Epidermal melanocyte (primary cell): Measurements from ENCODE around the gene ERICH6B.
A peak's percentile ranks its signal among the peaks of the same experiment; 100 is the strongest.

Experiments used
- DNase-seq: peaks from one replicate; pipeline ENCODE4 v3.0.0; 2011; ENCODE audit warnings: low spot score; ENCODE audit not compliant: insufficient read length

ERICH6B gene

DNA sequence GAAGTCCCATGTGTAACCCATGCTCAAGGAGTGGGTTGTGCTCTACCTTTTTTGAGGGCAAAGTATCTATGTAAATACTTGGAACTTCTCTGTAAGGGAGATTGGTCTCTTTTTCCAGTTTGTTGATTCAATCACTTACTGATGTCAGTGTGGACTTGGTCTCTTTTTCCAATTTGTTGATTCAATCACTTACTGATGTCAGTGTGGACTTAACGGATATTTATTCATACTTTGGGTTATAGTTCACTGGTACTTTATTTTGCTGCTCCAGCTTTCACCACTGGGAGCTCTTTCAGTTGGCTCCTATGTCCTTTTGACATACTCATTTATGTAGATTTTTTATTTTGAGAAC lies 114.4 kb downstream of the ERICH6B start:
- no peak for DNase-seq

DNA sequence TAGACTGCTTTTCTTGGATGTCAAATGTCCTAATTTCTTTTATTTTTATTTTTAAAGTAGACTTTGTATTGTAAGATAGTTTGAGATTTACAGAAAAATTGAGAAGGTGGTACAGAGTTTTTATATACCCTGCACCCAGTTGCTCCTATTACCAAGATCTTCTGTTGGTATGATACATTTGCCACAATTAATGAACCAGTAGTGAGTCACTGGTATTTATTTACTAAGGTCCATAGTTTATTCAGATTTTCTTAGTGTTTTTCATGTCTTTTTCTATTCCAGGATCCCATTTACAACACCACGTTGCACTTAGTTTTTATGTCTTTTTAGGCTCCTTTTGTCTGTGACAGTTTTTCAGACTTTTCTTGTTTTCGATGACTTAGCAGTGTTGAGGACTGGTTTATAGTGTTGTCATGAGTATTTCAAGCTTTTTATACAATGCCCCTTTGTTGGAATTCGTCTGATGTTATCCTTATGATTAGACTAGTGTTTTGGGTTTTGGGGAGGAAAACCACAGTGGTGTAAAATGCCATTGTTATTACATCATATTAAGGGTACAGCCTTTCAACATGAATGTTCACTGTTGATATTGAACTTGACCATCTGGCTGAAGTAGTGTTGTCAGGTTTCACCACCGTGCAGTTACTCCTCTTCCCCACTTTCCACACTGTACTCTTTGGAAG lies 114.9 kb downstream of the ERICH6B start:
- DNase-seq = peak; percentile 22

DNA sequence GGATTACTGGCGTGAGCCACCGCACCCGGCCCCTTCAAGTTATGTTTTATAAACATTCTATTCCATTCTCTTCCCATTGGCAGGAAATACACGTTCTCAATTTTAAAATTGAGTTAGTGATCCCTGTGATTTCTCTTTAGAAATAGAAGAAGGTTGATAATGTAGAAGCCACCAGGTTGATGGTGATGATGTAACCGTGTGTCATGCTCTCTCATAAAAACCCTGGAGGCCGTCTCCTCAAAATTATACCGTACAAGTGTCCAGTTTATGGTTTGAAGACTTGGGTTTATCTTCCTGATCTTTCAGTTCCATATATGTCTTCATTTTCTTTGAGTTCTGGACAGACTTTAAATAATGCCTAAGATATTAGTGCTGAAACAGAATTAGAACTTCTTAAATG lies 118.6 kb downstream of the ERICH6B start:
- no peak for DNase-seq

DNA sequence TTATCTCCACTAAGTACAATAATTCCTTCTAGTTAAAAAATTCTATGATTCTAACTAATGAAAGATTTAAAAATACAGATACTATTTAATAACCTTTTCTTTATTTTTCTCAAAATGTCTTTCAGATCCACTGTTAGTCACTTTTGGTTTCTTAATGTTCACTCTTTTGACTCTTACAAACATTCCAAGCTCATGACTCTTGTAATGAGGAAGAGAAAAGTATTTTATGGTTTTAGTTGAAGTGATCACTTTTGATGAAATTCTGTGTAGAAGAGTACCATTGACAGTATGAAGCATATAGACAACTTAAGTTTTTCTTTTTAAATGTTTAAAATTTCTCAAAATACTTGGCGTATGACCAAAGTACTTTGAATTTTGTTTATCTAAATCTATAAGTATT lies 123.0 kb downstream of the ERICH6B start:
- no peak for DNase-seq
